Type B pancreatic cell (in vitro differentiated cells): ENCODE results near the gene CEP128. TPM values are rescaled to one million over a fixed set of nuclear protein-coding genes. Genes with fewer than 3 reads are reported as not detected.

ENCODE experiments used
- DNase-seq: peaks from one replicate; pipeline ENCODE4 v3.0.0; 2021; ENCODE audit warnings: mixed read lengths; ENCODE audit not compliant: unreplicated experiment; ENCODE audit errors: extremely low spot score
- H3K27ac Mint-ChIP-seq: 2 replicates; pipeline ENCODE4 v1.8.0; 2021; ENCODE audit warnings: mild to moderate bottlenecking, mixed read lengths
- H3K27me3 Mint-ChIP-seq: 2 replicates; pipeline ENCODE4 v1.8.0; 2021; ENCODE audit warnings: mixed read lengths
- H3K36me3 Mint-ChIP-seq: 2 replicates; pipeline ENCODE4 v1.8.0; 2021; ENCODE audit warnings: mixed read lengths
- H3K4me1 Mint-ChIP-seq: one replicate; pipeline ENCODE4 v1.8.0; 2021; ENCODE audit warnings: mixed read lengths; ENCODE audit not compliant: unreplicated experiment
- H3K4me3 Mint-ChIP-seq: 2 replicates; pipeline ENCODE4 v1.8.0; 2021; ENCODE audit warnings: mild to moderate bottlenecking, mixed read lengths
- H3K9me3 Mint-ChIP-seq: 2 replicates; pipeline ENCODE4 v1.8.0; 2021; ENCODE audit warnings: mixed read lengths
- total RNA-seq: library from RNA; stranded (reverse); gene quantifications from 2 replicates; pipeline ENCODE4 v1.2.1, GENCODE V29; 2021; ENCODE audit warnings: low replicate concordance
- TF ChIP-seq, protein P1 (sequence below): fragments of 200-600 bp; sonication (generic); conservative IDR thresholded peaks from 2 replicates; pipeline ENCODE4 v1.5.0; 2021; ENCODE audit warnings: antibody characterized with exemption, mild to moderate bottlenecking

CEP128 gene
- total RNA-seq, 1 donor from 2014 or later: 17.7 TPM

GRCh38 chr14:80537626-80538025, 403.9 kb downstream of the CEP128 start:
- peaks cover 7% of the 10 kb centered on the region for H3K4me1 Mint-ChIP-seq
- peaks cover 7% of the 10 kb centered on the region for H3K9me3 Mint-ChIP-seq
- TF ChIP-seq, protein P1, sequence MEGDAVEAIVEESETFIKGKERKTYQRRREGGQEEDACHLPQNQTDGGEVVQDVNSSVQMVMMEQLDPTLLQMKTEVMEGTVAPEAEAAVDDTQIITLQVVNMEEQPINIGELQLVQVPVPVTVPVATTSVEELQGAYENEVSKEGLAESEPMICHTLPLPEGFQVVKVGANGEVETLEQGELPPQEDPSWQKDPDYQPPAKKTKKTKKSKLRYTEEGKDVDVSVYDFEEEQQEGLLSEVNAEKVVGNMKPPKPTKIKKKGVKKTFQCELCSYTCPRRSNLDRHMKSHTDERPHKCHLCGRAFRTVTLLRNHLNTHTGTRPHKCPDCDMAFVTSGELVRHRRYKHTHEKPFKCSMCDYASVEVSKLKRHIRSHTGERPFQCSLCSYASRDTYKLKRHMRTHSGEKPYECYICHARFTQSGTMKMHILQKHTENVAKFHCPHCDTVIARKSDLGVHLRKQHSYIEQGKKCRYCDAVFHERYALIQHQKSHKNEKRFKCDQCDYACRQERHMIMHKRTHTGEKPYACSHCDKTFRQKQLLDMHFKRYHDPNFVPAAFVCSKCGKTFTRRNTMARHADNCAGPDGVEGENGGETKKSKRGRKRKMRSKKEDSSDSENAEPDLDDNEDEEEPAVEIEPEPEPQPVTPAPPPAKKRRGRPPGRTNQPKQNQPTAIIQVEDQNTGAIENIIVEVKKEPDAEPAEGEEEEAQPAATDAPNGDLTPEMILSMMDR: no peak
- no peak overlapping the region for H3K4me3 Mint-ChIP-seq
- H3K36me3 Mint-ChIP-seq: peaks cover 3% of the 10 kb centered on the region
- no peaks in the 10 kb centered on the region for H3K27me3 Mint-ChIP-seq
- DNase-seq: no peak
- H3K27ac Mint-ChIP-seq: no peak overlapping the region

DNA sequence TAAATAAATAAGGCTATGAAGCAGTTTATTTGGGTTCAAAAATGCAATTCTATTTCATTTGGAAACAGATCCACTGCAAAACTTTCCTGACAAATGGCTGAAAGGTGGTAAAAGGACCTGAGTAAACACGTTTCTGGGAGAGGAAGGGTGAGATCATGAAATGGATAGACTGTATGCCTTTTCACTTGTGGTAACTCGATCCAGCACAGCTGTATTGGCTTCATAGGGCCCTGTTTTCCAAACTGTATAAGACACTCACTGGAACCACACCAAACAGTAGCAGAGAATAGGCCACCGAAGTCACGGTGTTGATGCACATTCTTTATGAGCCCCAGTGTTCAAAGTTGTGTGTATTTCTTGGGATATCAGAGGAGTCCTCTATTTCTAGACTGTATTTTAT, 405.1 kb downstream of the CEP128 start:
- Mint-ChIP-seq H3K36me3 (peaks cover under 1% of the 10 kb centered on the region), H3K9me3 (peaks cover 7% of the 10 kb centered on the region), H3K4me1 (peaks cover 7% of the 10 kb centered on the region), H3K27me3 (no peaks in the 10 kb centered on the region), H3K27ac (no peak overlapping the region), H3K4me3 (no peak overlapping the region)
- TF ChIP-seq, protein P1: no peak
- no peak for DNase-seq

- H3K27ac Mint-ChIP-seq: no peak overlapping the region
- no peak overlapping the region for H3K4me3 Mint-ChIP-seq
- DNase-seq: no peak
- H3K27me3 Mint-ChIP-seq: no peaks in the 10 kb centered on the region
- peaks cover 2% of the 10 kb centered on the region for H3K9me3 Mint-ChIP-seq
- H3K4me1 Mint-ChIP-seq: peaks cover 7% of the 10 kb centered on the region
- H3K36me3 Mint-ChIP-seq: no peaks in the 10 kb centered on the region
- TF ChIP-seq, protein P1: no peak
Observed at GRCh38 chr14:80535171-80535570, 406.4 kb downstream of the CEP128 start.

- Mint-ChIP-seq H3K36me3 (no peaks in the 10 kb centered on the region), H3K27me3 (no peaks in the 10 kb centered on the region), H3K9me3 (no peaks in the 10 kb centered on the region), H3K4me3 (no peak overlapping the region), H3K27ac (no peak overlapping the region), H3K4me1 (no peaks in the 10 kb centered on the region)
- TF ChIP-seq, protein P1: no peak
- DNase-seq: no peak
Observed at GRCh38 chr14:80523518-80524117, 417.9 kb downstream of the CEP128 start.

GRCh38 chr14:80522936-80523335, 418.6 kb downstream of the CEP128 start:
- Mint-ChIP-seq H3K27me3 (no peaks in the 10 kb centered on the region), H3K4me3 (no peak overlapping the region), H3K9me3 (no peaks in the 10 kb centered on the region), H3K36me3 (no peaks in the 10 kb centered on the region), H3K27ac (no peak overlapping the region), H3K4me1 (no peaks in the 10 kb centered on the region)
- DNase-seq: no peak
- TF ChIP-seq, protein P1: no peak

GRCh38 chr14:80522411-80522810, 419.1 kb downstream of the CEP128 start:
- Mint-ChIP-seq H3K4me1 (no peaks in the 10 kb centered on the region), H3K9me3 (no peaks in the 10 kb centered on the region), H3K27me3 (no peaks in the 10 kb centered on the region), H3K4me3 (no peak overlapping the region), H3K36me3 (no peaks in the 10 kb centered on the region), H3K27ac (no peak overlapping the region)
- TF ChIP-seq, protein P1: no peak
- no peak for DNase-seq
